ENCODE data around the gene RILPL2.

RILPL2 gene

DNA sequence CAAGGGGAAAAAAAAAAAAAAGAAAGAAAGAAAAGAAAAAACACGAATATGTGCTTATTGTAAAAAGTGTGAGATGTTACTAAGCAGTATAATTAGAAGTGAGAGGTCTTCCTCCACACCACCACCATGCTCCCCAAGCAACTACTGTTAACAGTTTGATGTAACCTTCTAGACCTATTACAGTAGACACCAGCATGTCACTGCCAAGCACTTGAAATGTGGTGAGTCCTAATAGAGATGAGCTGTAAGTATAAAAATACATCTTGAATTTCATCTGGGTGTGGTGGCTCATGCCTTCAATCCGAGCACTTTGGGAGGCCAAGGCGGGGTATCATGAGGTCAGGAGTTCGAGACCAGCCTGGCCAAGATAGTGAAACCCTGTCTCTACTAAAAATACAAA, 13.4 kb upstream of the RILPL2 start:
- no peak for DNase-seq (ENCODE audit: low spot score)
- TF ChIP-seq, protein P1, sequence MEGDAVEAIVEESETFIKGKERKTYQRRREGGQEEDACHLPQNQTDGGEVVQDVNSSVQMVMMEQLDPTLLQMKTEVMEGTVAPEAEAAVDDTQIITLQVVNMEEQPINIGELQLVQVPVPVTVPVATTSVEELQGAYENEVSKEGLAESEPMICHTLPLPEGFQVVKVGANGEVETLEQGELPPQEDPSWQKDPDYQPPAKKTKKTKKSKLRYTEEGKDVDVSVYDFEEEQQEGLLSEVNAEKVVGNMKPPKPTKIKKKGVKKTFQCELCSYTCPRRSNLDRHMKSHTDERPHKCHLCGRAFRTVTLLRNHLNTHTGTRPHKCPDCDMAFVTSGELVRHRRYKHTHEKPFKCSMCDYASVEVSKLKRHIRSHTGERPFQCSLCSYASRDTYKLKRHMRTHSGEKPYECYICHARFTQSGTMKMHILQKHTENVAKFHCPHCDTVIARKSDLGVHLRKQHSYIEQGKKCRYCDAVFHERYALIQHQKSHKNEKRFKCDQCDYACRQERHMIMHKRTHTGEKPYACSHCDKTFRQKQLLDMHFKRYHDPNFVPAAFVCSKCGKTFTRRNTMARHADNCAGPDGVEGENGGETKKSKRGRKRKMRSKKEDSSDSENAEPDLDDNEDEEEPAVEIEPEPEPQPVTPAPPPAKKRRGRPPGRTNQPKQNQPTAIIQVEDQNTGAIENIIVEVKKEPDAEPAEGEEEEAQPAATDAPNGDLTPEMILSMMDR (IDR thresholded peaks at IDR 0.05; ENCODE audit: extremely low read depth, insufficient read depth, missing control alignments), result no peak
- in situ Hi-C loops (cut with MboI; ENCODE audit: low pct_unique_long_range_greater_than_20kb, low sequenced_read_pairs, unreplicated experiment), result no loop called here

DNA sequence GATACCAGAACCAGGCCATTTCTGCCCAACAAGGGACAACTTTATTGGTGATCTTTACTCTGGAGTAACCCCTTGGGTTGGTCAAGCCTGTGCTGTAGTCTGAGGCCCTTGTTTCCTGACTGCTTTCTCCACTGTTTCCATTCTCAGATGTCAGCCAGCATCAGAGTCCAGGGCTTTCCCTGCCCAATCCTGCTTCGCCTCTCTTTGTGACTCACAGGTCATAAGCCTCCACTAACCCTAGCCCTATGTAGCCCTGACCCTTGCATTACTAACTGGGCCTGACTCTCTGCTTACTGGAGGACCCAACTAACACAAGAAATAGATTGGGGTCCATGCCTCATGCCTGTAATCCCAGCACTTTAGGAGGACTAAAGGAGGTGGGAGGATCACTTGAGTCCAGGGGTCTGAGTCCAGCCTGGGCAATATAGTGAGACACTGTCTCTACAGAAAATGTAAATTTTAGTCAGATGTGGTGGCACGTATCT, 12.8 kb upstream of the RILPL2 start:
- DNase-seq (ENCODE audit: low spot score), result no peak
- TF ChIP-seq, protein P1 (IDR thresholded peaks at IDR 0.05; ENCODE audit: extremely low read depth, insufficient read depth, missing control alignments), result no peak
- in situ Hi-C loops (cut with MboI; ENCODE audit: low pct_unique_long_range_greater_than_20kb, low sequenced_read_pairs, unreplicated experiment), result no loop called here

DNA sequence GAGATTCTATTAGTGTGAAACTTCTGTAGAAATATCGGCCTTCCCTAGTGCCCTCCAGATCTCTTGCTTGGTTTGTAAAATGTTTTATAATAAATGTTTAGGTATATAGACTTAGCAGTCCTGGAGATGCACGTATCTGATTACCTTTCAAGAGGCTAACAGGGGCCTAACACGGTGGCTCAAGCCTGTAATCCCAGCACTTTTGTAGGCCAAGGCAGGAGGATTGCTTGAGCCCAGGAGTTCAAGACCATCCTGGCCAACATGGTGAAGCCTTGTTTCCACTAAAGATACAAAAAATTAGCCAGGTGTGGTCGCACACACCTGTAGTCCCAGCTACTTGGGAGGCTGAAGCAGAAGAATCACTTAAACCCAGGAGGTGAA, 9.8 kb upstream of the RILPL2 start:
- TF ChIP-seq, protein P1 (IDR thresholded peaks at IDR 0.05; ENCODE audit: extremely low read depth, insufficient read depth, missing control alignments), result no peak
- in situ Hi-C loops (cut with MboI; ENCODE audit: low pct_unique_long_range_greater_than_20kb, low sequenced_read_pairs, unreplicated experiment), result no loop called here
- no peak for DNase-seq (ENCODE audit: low spot score)

DNA sequence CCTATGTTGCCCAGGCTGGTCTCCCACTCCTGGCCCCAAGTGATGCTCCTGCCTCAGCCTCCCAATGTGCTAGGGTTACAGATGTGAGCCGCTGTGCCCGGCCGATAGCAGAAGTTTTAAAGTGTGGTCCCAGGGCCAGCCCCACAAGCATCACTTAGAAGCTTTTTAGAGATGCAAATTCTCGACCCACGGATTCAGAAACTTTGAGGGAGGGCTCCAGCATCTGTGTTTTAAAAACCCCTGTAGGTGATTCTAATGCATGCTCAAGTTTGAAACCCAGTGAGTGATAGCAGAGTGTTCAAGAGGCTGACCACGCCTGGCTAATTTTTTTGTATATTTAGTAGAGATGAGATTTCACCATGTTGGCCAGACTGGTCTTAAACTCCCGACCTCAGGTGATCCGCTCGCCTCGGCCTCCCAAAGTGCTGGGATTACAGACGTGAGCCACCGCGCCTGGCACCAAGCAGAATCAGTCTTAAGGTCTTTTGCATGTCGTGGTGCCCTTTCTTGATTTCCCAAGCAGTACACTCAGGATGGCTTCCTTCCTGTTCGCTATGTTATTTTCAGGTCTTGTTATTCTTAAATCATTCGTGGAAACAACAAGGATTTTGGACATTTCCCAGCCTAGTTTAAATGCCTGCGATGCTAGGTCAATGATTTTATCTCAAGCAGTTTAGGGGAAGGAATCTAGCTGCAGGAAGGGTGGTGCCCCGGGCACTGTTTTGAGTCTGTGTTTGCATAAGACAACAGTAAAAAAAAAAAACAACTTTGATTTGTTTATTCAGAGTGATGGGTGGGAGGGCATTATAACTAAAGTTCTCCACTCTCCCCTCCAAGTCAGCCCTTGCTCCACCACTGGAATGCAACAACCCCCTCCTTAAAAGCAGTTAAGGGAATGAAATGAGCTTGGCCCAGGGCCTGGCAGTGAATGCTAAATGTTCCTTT, 9.2 kb upstream of the RILPL2 start:
- DNase-seq (ENCODE audit: low spot score), result no peak
- TF ChIP-seq, protein P1 (IDR thresholded peaks at IDR 0.05; ENCODE audit: extremely low read depth, insufficient read depth, missing control alignments), result no peak
- in situ Hi-C loops (cut with MboI; ENCODE audit: low pct_unique_long_range_greater_than_20kb, low sequenced_read_pairs, unreplicated experiment), result no loop called here

DNA sequence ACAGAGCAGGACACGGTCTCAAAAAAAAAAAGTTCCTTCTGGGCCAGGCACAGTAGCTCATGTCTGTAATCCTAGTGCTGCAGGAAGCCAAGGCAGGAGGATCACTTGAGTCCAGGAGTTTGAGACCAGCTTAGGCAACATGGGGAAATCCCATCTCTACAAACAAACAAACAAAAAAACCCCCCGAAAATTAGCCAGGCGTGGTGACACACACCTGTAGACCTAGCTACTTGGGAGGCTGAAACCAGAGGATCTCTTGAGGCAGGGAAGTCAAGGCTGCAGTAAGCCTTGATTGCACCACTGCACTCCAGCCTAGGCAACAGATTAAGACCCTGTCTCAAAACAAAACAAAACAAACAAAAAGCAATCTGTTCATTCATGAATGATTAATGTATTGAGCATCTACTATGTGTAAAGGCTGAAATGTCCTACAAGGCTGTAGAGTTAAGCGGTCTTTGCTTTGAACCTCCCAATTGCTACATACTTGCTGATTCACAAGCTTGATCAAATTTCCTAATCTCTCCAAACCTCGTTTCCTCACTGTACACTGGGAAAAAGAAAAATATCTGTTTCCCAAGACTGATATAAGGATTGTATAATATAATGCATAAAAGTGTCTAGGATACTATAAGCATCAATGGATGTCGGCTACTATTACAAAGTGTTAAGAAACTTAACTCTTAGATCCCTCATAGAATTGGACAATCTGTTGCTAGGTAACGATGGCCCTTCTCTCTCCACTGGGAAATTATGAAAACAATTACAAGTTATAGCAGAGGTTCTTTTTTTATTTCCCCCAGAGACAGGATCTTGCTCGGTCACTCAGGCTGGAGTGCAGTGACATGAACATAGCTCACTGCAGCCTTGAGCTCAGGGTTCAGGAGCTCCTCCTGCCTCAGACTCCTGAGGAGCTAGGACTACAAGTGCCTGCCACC, 7.9 kb upstream of the RILPL2 start:
- in situ Hi-C loops (cut with MboI; ENCODE audit: low pct_unique_long_range_greater_than_20kb, low sequenced_read_pairs, unreplicated experiment), result no loop called here
- TF ChIP-seq, protein P1 (IDR thresholded peaks at IDR 0.05; ENCODE audit: extremely low read depth, insufficient read depth, missing control alignments), result no peak

DNA sequence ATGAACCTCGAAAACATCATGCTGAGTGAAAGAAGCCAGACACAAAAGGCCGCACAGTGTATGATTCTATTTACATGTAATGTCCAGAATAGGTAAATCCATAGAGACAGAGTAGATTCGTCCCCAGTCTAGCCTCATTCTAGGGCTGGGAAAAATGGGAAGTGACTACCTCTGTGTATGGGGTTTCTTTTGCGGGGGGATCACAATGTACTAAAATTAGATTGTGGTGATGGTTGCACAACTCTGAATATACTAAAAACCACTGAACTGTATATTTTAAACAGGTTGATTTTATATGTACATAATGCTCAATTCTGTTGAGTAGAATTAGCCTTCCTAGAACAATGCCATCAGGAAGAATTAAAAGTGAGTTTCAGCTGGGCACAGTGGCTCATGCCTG, 6.3 kb upstream of the RILPL2 start:
- in situ Hi-C loops (cut with MboI; ENCODE audit: low pct_unique_long_range_greater_than_20kb, low sequenced_read_pairs, unreplicated experiment), result no loop called here
- DNase-seq (ENCODE audit: low spot score), result no peak
- TF ChIP-seq, protein P1 (IDR thresholded peaks at IDR 0.05; ENCODE audit: extremely low read depth, insufficient read depth, missing control alignments), result no peak

More for the DNA sequence above, 7.9 kb upstream of the RILPL2 start:
- DNase-seq (ENCODE audit: low spot score), result no peak
